Ascending aorta (tissue), 2 donors: ENCODE measurements around the gene CKMT1A. TPM values are rescaled to one million over a fixed set of nuclear protein-coding genes. Genes with fewer than 3 reads are reported as not detected.
"Not testable (repeated sequence)": the region's sequence is repeated elsewhere in the genome, so short reads cannot be mapped to it uniquely, and the experiment has no call there.

Experiments used
- DNase-seq, 2 donors: peaks; one replicate each; pipeline ENCODE4 v3.0.0-alpha.2; 2019; ENCODE audit warnings: low spot score in 2 of 2
- H3K27ac ChIP-seq, 2 donors: fragments of 200-600 bp; sonication (generic); one replicate each; pipeline ENCODE4 v1.5.1; 2016 to 2017; ENCODE audit warnings: mild to moderate bottlenecking in 1 of 2
- H3K27me3 ChIP-seq: fragments of 200-600 bp; sonication (generic); one replicate; pipeline ENCODE4 v1.5.1; 2017
- H3K36me3 ChIP-seq, 2 donors: fragments of 200-600 bp; sonication (generic); one replicate each; pipeline ENCODE4 v1.5.1; 2016
- H3K4me1 ChIP-seq, 2 donors: fragments of 200-600 bp; sonication (generic); one replicate each; pipeline ENCODE4 v1.5.1; 2016 to 2017; ENCODE audit warnings: mild to moderate bottlenecking in 1 of 2
- H3K4me3 ChIP-seq, 2 donors: fragments of 200-600 bp; sonication (generic); one replicate each; pipeline ENCODE4 v1.5.1; 2016 to 2017; ENCODE audit warnings: mild to moderate bottlenecking in 1 of 2
- H3K9me3 ChIP-seq, 2 donors: fragments of 200-600 bp; sonication (generic); one replicate each; pipeline ENCODE4 v1.5.1; 2016
- CTCF ChIP-seq, 3 experiments: fragments of 200-600 bp in 2 of 3; fragments of 450-650 bp in 1 of 3; sonication (generic) in 2 of 3; IDR thresholded peaks; one replicate each; pipeline ENCODE4 v1.5.1; 2016 to 2019; ENCODE audit warnings: antibody characterized with exemption in 3 of 3, mild to moderate bottlenecking in 1 of 3, moderate library complexity in 1 of 3
- intact Hi-C: fragments of 100-400 bp; cut with DNase I; formaldehyde crosslinking; loops from one replicate; pipeline ENCODE4 v1.15.1; 2023
- total RNA-seq: library from RNA; depleted of rRNA; stranded (reverse); fragments of >200 nt; gene quantifications from one replicate; pipeline ENCODE4 v1.1.0, GENCODE V29; 2016

Gene CKMT1A
- not detected for total RNA-seq

- H3K9me3 ChIP-seq, H3K4me3 ChIP-seq, H3K36me3 ChIP-seq, H3K27ac ChIP-seq, DNase-seq, H3K27me3 ChIP-seq, intact Hi-C loops, H3K4me1 ChIP-seq: not testable (repeated sequence)
Observed at GRCh38 chr15:43693148-43694022, at the start of gene CKMT1A. TSS of gene CKMT1A (plus strand) at chr15:43693859. CDS start at chr15:43694051, 192 bp downstream.

DNA sequence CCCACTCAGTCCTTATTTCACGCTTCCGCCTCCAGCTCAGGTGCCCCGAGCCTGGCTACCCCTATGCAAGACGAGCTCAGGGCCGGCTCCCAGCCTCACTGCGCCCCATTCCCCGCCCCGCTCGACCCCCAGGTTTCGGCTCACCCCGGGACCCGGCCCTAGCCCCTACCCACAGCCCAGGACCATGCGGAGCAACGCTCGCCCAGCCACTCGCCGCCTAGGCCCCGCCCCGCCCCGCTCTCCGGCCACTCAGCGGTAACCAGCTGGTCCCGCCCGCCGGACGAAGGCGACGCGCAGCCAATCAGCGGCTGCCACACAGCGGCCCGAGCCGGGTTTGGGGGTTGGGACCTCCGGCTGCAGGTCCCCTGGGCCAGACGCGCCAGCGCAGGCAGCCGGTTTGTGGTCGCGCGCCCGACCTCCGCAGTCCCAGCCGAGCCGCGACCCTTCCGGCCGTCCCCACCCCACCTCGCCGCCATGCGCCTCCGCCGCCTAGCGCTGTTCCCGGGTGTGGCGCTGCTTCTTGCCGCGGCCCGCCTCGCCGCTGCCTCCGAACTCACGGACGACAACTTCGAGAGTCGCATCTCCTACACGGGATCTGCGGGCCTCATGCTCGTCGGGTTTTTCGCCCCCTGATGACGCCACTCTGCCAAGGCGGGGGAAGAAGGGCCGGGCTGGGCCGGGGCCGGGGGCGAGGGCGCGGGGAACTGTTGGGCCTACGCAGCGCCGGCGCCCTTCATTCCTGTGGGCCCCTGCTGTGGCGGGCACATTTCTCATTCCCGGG, 44.8 kb upstream of the CKMT1A start, which contains the start of gene CATSPER2:
CATSPER2 (minus strand) TSS at position 196 of the 781 bp plus-strand sequence. CDS start 783 bp downstream, outside the sequence.
- no peak for DNase-seq
- Histone ChIP-seq H3K36me3 (peaks cover 4 to 24% of the 10 kb centered on the region in 2 donors), H3K27me3 (no peaks in the 10 kb centered on the region), H3K27ac (no peak within 1 kb of the TSS), H3K4me1 (no peaks in the 10 kb centered on the region), H3K9me3 (no peaks in the 10 kb centered on the region), H3K4me3 (no peak within 1 kb of the TSS)
- TF ChIP-seq CTCF (IDR thresholded peaks at IDR 0.05), result no peak
- intact Hi-C loops, result no loop called here

DNA sequence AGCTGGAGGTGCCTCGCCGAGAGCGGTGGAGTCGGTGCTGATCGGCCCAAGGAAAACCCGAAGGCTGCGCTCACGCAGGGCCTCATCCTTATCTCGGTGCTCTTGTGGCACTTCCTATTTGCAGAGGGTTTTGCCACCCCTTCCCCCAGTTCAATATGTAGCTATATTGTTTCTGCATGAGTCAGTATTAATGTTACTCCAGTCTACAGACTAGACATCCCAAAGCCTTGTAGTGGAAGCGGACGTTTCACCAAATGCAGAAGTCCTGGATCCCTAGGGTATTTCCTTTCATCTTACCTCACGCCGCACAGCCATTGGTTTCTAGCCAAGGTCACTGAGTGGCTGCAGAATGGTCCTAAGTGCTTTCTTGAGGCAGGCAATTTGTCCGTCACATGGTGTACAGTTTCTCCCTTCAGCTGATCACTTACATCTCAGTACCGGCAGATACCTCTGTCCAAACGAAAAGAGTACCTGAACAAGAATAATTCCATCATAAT, 44.2 kb upstream of the CKMT1A start:
- H3K27ac ChIP-seq, H3K27me3 ChIP-seq, DNase-seq, H3K9me3 ChIP-seq, H3K4me3 ChIP-seq, H3K4me1 ChIP-seq, intact Hi-C loops: not testable (repeated sequence)
- peaks cover 4 to 24% of the 10 kb centered on the region in 2 donors for H3K36me3 ChIP-seq

DNA sequence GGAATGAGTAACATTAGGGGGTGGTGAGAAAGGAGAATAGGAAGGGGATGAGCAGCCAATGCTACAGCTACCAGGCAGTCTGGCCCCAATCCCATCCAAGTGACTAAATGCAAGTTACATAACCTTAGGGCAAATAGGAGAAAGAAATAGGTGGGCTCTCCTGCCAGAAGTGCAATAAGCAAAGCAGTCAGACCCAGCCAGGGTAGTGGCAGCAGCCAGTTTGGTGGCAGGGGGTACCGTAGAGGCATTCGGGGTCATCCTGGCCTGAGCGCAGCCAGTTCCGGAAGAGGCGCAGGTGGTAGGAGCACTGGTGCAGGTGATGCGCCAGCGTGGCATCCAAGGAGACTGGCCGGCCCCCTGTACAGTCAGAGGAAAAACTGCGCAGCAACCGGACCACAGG, 33.9 kb upstream of the CKMT1A start:
- intact Hi-C loops, H3K9me3 ChIP-seq, H3K4me3 ChIP-seq, H3K27ac ChIP-seq, H3K4me1 ChIP-seq, DNase-seq, H3K27me3 ChIP-seq, H3K36me3 ChIP-seq: not testable (repeated sequence)

GRCh38 chr15:43662293-43662692, 31.4 kb upstream of the CKMT1A start:
- intact Hi-C loops, H3K36me3 ChIP-seq, H3K4me1 ChIP-seq, H3K9me3 ChIP-seq, H3K27ac ChIP-seq, DNase-seq, H3K27me3 ChIP-seq, H3K4me3 ChIP-seq: not testable (repeated sequence)

GRCh38 chr15:43663333-43663732, 30.3 kb upstream of the CKMT1A start:
- H3K4me3 ChIP-seq, DNase-seq, H3K27me3 ChIP-seq, H3K36me3 ChIP-seq, H3K4me1 ChIP-seq, H3K9me3 ChIP-seq, intact Hi-C loops, H3K27ac ChIP-seq: not testable (repeated sequence)

DNA sequence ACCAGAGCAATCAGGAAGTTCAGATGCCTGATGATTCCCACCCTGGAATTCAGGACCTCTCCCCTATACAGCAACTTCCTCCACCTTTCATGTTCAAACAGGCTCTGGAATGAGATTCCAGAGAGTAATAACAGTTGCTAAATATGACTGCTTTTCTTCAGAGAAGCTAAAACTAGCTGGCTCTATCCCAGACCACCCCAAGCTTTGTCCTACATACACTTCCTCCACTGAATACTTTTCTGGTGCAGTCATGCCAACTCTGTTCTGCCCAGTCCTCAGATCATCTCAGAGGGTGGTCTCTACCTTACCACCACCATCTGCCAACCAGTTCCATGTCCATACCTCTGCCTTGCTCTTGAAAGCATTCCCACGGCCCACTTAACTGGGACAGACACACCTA, 27.5 kb upstream of the CKMT1A start:
- H3K36me3 ChIP-seq, DNase-seq, H3K27ac ChIP-seq, H3K9me3 ChIP-seq, intact Hi-C loops, H3K4me1 ChIP-seq, H3K4me3 ChIP-seq, H3K27me3 ChIP-seq: not testable (repeated sequence)

DNA sequence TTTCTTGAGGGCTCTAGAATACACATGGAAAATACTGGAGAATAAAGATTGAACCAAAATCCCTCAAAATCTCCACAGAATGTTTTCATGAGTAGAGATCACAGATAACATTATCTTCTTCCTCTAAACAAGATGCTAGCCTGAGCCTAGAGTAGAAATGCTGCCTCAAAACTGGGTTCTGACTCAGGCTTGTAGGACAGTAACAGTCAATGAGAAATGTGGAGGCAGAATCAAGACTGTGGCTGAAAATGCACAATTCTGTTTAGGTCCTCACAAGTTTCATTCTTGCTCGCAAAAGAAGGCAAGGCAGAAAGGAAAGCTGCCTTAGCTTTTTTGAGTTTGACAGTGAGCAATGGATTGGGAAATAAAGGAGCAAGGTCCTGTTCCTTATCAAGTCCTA, 19.5 kb upstream of the CKMT1A start:
- H3K27ac ChIP-seq, H3K9me3 ChIP-seq, DNase-seq, H3K27me3 ChIP-seq, H3K36me3 ChIP-seq, intact Hi-C loops, H3K4me1 ChIP-seq, H3K4me3 ChIP-seq: not testable (repeated sequence)

GRCh38 chr15:43689604-43690301, 3.9 kb upstream of the CKMT1A start:
- DNase-seq, H3K9me3 ChIP-seq, H3K4me1 ChIP-seq, H3K27me3 ChIP-seq, H3K27ac ChIP-seq, intact Hi-C loops, H3K36me3 ChIP-seq, H3K4me3 ChIP-seq: not testable (repeated sequence)

DNA sequence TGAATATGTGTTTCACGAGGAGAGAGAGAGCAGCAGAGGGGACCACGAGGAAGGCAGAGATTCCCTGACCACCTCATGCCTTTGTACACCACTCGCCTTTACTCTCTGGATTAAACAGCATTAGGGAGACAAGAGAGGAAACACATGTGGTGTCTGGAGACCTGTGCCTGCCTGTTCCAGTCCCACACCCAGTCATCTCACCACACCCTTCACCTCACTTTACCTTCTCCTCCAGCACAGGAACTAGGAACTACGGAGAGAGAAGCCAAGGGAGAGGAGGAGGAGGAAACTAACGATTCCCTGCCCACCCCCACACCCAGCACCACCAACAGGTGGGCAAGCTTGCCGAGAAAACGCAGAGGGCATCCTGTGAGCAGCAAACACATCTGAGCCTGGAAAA, 980 bp upstream of the CKMT1A start:
- H3K4me1 ChIP-seq, DNase-seq, H3K27ac ChIP-seq, H3K36me3 ChIP-seq, H3K27me3 ChIP-seq, intact Hi-C loops, H3K9me3 ChIP-seq, H3K4me3 ChIP-seq: not testable (repeated sequence)
